Natural killer cell (primary cell): ENCODE results near the gene PURA. TPM values are rescaled to one million over a fixed set of nuclear protein-coding genes. Genes with fewer than 3 reads are reported as not detected.

Experiments
- ATAC-seq, 3 donors: fragments of 150-1000 bp in 2 of 3; fragments of 200-7000 bp in 1 of 3; cut with Tn5 transposase; 1 replicate in 1 of 3; 2 replicates in 2 of 3; pipeline ENCODE4 v1.10.0; 2021; ENCODE audit warnings: mild to moderate bottlenecking in 2 of 3, moderate library complexity in 2 of 3
- DNase-seq, 2 donors: peaks; one replicate each; pipeline versions ENCODE4 v3.0.0 to v3.0.0-alpha.2; 2013 to 2021; ENCODE audit warnings: mixed read lengths in 1 of 2
- H3K27ac ChIP-seq: one replicate; pipeline ENCODE4 v1.5.1; 2013; ENCODE audit warnings: mild to moderate bottlenecking, low read length
- H3K27me3 ChIP-seq: one replicate; pipeline ENCODE4 v1.6.1; 2013; ENCODE audit warnings: low read length; ENCODE audit not compliant: control insufficient read depth, insufficient read depth
- H3K36me3 ChIP-seq: one replicate; pipeline ENCODE4 v1.6.1; 2013; ENCODE audit warnings: low read length; ENCODE audit not compliant: control insufficient read depth, insufficient read depth
- H3K4me1 ChIP-seq: one replicate; pipeline ENCODE4 v1.6.1; 2013; ENCODE audit warnings: low read length; ENCODE audit not compliant: control insufficient read depth, insufficient read depth
- H3K4me3 ChIP-seq: one replicate; pipeline ENCODE4 v1.5.1; 2013; ENCODE audit warnings: low read length
- H3K9me3 ChIP-seq: one replicate; pipeline ENCODE4 v1.6.1; 2013; ENCODE audit warnings: low read length; ENCODE audit not compliant: control insufficient read depth, insufficient read depth
- H3K27ac Mint-ChIP-seq, 2 donors: one replicate each; pipeline ENCODE4 v1.8.0; 2022; ENCODE audit warnings: mild to moderate bottlenecking in 2 of 2, mixed read lengths in 2 of 2, moderate library complexity in 1 of 2
- H3K27me3 Mint-ChIP-seq, 2 donors: one replicate each; pipeline ENCODE4 v1.8.0; 2022; ENCODE audit warnings: low read depth in 2 of 2, mixed read lengths in 2 of 2
- H3K36me3 Mint-ChIP-seq: one replicate; pipeline ENCODE4 v1.8.0; 2022; ENCODE audit warnings: mixed read lengths
- H3K4me1 Mint-ChIP-seq, 2 donors: one replicate each; pipeline ENCODE4 v1.8.0; 2022; ENCODE audit warnings: mixed read lengths in 2 of 2
- H3K4me3 Mint-ChIP-seq: one replicate; pipeline ENCODE4 v1.8.0; 2022; ENCODE audit warnings: mild to moderate bottlenecking, moderate library complexity, mixed read lengths
- H3K9me3 Mint-ChIP-seq, 2 donors: one replicate each; pipeline ENCODE4 v1.8.0; 2022; ENCODE audit warnings: mixed read lengths in 2 of 2
- CTCF ChIP-seq: fragments of 200-600 bp; IDR thresholded peaks from one replicate; pipeline ENCODE4 v1.8.0; 2022; ENCODE audit warnings: antibody characterized with exemption
- WGBS: methylation state at CpG from one replicate; pipeline ENCODE4 v1.1.7; 2013; ENCODE audit warnings: missing lambda C conversion rate; ENCODE audit not compliant: insufficient coverage; 5-methylcytosine and 5-hydroxymethylcytosine counted together
- intact Hi-C: fragments of 100-400 bp; cut with micrococcal nuclease; formaldehyde crosslinking; loops from one replicate; pipeline ENCODE4 v1.14.2; 2022
- total RNA-seq, 4 donors: library from RNA; stranded (reverse); fragments of 120-200 nt in 1 of 4; gene quantifications; one replicate each; pipeline versions ENCODE4 v1.2.3 to v1.2.4, GENCODE V29; 2013 to 2022

Gene PURA
- total RNA-seq, 3 donors from 2014 or later (not counting 1 experiment from before 2014, with no cell fraction given): 8.1 to 12.0 (median 9.8) TPM

DNA sequence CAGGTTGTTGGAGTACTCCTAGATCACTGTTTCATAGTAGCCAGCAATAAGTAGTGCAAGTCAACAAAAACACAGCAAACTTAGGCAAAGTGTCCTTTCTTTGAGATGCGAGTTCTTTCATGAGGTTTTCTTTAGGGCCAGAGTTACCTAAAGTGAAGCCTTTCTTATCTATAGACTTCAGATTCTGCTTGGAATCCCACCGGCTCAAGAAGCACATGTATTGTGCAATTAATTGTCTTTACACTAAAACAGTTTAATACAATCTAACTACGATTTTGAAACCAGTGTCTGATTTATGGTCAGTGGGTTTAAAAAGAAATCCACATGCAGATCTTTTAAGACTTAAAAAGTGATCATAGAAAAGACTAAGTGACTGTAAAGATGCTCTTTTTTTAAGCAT, 3.6 kb downstream of the PURA start:
- no peak overlapping the region for H3K4me3 ChIP-seq
- intact Hi-C loops: no loop called here

GRCh38 chr5:140118302-140118936, 4.5 kb downstream of the PURA start:
- TF ChIP-seq CTCF: no peak
- ATAC-seq: no peak
- Mint-ChIP-seq H3K4me3 (peak overlapping the region; percentile 2), H3K27me3 (no peaks in the 10 kb centered on the region), H3K4me1 (peaks cover 43 to 50% of the 10 kb centered on the region in 2 donors), H3K27ac (peak overlapping the region in 1 of 2 donors; percentile 56), H3K9me3 (no peaks in the 10 kb centered on the region), H3K36me3 (no peaks in the 10 kb centered on the region)
- H3K9me3 ChIP-seq: no peaks in the 10 kb centered on the region
- intact Hi-C loops: no loop called here
- no peak overlapping the region for H3K27ac ChIP-seq
- H3K27me3 ChIP-seq: no peaks in the 10 kb centered on the region
- H3K4me3 ChIP-seq: no peak overlapping the region
- peaks cover 10% of the 10 kb centered on the region for H3K4me1 ChIP-seq
- 100% methylated on average over 1 of the region's 3 CpGs for WGBS
- peak in 1 of 2 donors; percentile 36 for DNase-seq
- no peaks in the 10 kb centered on the region for H3K36me3 ChIP-seq

More for the DNA sequence above, 3.6 kb downstream of the PURA start:
- H3K27me3 Mint-ChIP-seq: no peaks in the 10 kb centered on the region
- 81% methylated on average over 1 of the region's 3 CpGs for WGBS
- H3K36me3 ChIP-seq: no peaks in the 10 kb centered on the region
- no peaks in the 10 kb centered on the region for H3K27me3 ChIP-seq
- H3K4me1 Mint-ChIP-seq: peaks cover 38 to 52% of the 10 kb centered on the region in 2 donors
- no peak overlapping the region for H3K27ac ChIP-seq
- H3K36me3 Mint-ChIP-seq: no peaks in the 10 kb centered on the region
- H3K9me3 ChIP-seq: no peaks in the 10 kb centered on the region
- peaks cover 17% of the 10 kb centered on the region for H3K4me1 ChIP-seq
- H3K9me3 Mint-ChIP-seq: no peaks in the 10 kb centered on the region
- TF ChIP-seq CTCF: no peak
- H3K27ac Mint-ChIP-seq: no peak overlapping the region
- ATAC-seq (no peak), DNase-seq (no peak)
- no peak overlapping the region for H3K4me3 Mint-ChIP-seq

DNA sequence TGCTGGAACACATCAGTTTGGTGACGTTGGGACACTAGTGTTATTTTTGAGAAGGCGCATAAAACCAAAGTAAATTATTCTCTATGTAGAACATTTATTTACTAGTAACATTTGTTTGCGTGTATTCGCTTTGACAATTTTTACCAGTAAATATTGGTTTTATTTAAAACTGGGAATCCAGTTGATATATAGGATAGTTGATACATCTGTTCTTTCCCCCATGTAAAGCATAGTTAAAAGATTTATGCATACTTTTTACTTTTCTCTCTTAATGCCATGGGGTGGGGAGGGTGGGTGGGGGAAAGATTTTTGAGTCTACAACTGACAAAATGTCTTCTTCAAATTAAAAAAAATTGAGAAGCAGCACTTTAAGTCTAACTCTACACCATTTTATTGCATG, 11.7 kb downstream of the PURA start, which contains the start of gene IGIP:
IGIP (plus strand) TSS at position 301 of the 400 bp plus-strand sequence. CDS start 2,540 bp downstream, outside the sequence.
- intact Hi-C loops: no loop called here
- H3K4me1 ChIP-seq: no peaks in the 10 kb centered on the region
- H3K9me3 ChIP-seq: no peaks in the 10 kb centered on the region
- no peaks in the 10 kb centered on the region for H3K27me3 ChIP-seq
- no peak within 1 kb of the TSS for H3K4me3 ChIP-seq
- no peak within 1 kb of the TSS for H3K27ac ChIP-seq
- peaks cover 15 to 20% of the 10 kb centered on the region in 2 donors for H3K4me1 Mint-ChIP-seq
- no peaks in the 10 kb centered on the region for H3K27me3 Mint-ChIP-seq
- DNase-seq (no peak), ATAC-seq (no peak)
- no CpG with 5 or more reads among the region's 4 CpGs for WGBS
- no peaks in the 10 kb centered on the region for H3K36me3 Mint-ChIP-seq
- TF ChIP-seq CTCF: no peak
- no peak within 1 kb of the TSS for H3K4me3 Mint-ChIP-seq
- H3K27ac Mint-ChIP-seq: no peak within 1 kb of the TSS
- H3K9me3 Mint-ChIP-seq: no peaks in the 10 kb centered on the region
- H3K36me3 ChIP-seq: no peaks in the 10 kb centered on the region
